MM.1S (cell line): Measurements from ENCODE around the gene GPR108.

ENCODE experiments used
- CTCF ChIP-seq: fragments of 300-600 bp; sonication (generic); IDR thresholded peaks from 2 replicates; pipeline ENCODE4 v1.5.1; 2016; ENCODE audit warnings: antibody characterized with exemption, low read length, mixed read lengths
- EZH2 ChIP-seq: fragments of 300-600 bp; sonication (generic); optimal IDR thresholded peaks from 2 replicates; pipeline ENCODE3; 2017; ENCODE audit warnings: low read depth, mild to moderate bottlenecking, antibody characterized with exemption, low read length, mixed read lengths
- EZH2phosphoT487 ChIP-seq: fragments of 300-600 bp; sonication (generic); IDR thresholded peaks from 2 replicates; pipeline ENCODE4 v1.6.1; 2018; ENCODE audit warnings: antibody characterized with exemption, low read length

- no peak for TF ChIP-seq EZH2
- no peak for TF ChIP-seq CTCF
- no peak for TF ChIP-seq EZH2phosphoT487
Measured at GRCh38 chr19:6721138-6721474, 16.3 kb downstream of the GPR108 start.
